Measurements from ENCODE around the gene HEYL.
"Not testable (repeated sequence)": the region's sequence is repeated elsewhere in the genome, so short reads cannot be mapped to it uniquely, and the experiment has no call there.

Gene HEYL

DNA sequence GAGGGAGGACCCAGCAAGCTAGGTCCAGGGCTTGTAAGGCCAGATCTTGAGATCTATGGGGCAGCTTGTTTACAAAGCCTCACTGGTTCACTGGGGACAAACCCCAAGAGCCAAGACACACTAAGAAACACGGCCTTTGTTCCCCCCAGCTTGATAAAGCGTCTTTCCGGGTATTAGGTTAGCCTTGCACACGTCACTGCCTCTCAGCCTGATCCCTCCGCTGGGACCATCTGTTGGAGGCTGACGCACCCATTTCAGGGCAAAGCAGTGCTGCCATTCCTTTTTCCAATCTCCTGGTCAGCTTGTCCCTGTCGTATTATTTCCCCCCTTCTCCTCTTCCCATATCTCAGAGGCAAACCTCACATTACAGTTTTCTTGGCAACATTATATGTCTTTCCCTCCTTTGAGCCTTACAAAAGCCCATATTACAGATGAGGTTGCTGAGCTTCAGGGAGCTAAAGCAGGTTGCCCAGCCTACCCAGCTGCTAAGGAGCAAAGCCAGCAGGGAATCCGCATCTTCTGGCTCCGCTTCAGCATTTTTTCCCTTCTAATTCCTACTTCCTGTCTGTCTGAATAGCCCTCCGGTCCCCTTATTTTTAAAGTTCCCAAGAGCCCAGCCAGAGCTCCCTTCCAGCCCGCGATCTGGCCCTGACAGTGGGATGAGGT, 4.1 kb downstream of the HEYL start:
- DNase-seq = no peak

- DNase-seq = no peak
Measured at GRCh38 chr1:39633422-39633821, 6.0 kb downstream of the HEYL start.

DNA sequence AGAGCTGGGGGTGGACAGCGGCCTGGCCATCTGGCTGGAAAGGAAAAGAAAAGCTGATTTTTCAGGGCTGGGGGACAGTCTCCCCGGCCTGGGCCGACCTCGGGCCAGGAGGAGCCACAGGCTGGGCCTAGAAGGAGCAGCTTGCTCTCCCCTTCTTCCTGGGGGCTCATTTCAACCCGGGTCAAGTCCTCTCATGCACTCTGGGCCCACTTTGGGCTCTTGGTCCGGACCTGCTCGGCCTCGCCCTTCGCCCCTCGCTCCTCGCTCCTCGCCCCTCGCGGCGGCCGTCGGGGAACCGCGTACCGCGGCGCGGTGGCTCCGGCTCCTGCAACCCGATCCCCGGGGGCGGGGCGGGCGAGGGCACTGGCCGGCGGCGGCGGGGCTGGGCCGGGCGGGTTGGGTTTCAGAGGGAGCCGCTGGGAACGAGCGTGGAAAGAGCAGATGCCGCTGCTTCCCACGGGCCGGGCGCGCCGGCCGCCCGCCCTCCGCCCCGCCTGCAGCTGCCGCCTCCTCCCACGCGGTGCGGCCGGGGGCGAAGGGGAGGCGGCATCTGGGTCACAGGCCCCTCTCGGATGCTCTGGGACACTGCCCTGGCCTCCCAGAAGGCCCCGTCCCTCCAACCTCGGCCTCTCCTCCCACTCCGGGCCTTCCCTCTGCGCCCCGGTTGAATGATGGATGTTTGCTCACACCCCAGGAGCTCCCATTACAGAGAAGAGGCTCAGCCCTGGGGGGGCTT, 6.6 kb downstream of the HEYL start:
- DNase-seq = no peak

GRCh38 chr1:39632323-39632681, 7.1 kb downstream of the HEYL start:
- DNase-seq = no peak

DNA sequence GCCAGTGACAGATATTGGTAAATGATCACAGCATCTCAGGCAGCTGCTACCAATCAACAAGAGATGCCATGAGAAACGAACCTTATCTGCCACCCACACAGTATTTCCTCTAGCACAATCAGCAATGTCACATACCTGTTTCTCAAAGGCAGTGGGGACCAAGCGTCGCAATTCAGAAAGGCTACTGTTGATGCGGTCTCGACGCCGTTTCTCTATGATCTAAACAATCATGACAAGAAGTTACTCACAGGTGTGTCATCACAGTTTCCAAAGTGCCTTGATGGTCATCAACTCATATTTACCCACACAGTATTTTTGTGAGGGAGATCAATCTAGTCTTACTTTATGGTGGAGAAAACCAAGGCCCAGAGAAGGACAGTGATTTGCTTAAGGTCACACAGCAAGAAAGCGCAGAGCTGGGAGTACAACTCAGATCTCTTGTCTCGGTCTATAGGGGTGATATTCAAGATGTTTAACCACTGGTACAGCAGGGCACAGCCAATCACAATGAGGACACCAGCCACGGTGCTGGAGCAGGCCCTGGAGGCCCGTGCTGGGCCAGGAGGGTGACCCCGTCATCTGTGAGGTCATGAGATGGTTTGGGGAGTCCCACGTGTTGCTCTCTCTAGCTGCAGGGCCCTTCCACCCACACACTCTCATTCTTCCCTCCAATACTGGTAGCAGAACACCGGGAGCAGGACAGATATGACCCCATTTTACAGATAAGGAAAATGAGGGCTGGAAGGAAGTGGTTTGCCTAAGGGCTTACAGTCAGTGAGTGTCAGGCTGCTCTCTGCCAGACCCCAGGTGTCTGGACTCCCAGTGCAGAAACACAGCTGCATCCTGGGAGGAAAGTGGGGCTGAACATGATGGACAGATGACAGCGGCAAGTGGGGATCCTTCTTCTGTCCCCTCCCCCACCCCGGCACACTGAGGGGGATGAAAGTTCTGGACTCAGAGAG, 7.8 kb downstream of the HEYL start:
- no peak for DNase-seq

- DNase-seq = no peak
Measured at GRCh38 chr1:39628807-39629350, 10.6 kb downstream of the HEYL start.

- no peak for DNase-seq
Measured at GRCh38 chr1:39626646-39627045, 12.8 kb downstream of the HEYL start.

- no peak for DNase-seq
Measured at GRCh38 chr1:39625462-39626273, 13.8 kb downstream of the HEYL start.

DNA sequence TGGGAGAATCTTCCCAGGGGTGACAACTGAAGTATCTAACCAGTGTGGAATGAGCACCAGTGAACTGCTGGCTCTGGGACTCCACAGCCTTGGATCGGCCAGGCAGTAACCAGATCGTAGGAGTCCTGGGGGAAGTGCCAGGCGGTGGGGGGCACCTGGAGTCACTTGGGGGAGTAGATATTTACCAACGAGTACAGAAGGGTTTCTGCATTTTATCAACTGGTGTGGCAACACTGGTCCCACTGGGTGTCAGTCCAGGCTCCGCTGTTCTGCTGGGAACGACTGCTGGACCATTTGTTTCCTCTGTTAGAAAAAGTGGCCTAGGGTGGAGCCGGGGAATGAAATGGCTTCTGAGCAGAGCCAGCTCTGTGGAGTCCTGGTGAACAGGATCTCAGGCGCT, 14.4 kb downstream of the HEYL start:
- DNase-seq = no peak

- no peak for DNase-seq
Measured at GRCh38 chr1:39623053-39623452, 16.4 kb downstream of the HEYL start.

DNA sequence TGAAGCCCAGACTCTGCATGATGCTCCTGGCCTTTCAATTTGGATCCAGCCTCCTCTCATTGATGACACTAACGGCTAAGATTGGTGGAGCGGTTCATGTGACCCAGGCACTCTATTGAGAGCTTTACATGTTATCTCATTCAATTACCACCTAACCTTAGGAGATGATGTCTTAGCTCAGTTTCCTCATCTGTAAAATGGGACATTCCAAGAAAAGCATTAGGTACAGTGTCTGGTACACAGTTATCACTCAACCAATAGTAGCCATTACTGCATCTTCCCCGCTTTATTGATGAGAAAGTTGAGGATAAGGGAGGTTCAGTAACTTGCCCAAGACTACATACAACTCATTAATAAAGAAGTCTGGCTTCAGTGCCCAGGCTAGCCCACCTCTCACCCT, 17.0 kb downstream of the HEYL start:
- DNase-seq = no peak

DNA sequence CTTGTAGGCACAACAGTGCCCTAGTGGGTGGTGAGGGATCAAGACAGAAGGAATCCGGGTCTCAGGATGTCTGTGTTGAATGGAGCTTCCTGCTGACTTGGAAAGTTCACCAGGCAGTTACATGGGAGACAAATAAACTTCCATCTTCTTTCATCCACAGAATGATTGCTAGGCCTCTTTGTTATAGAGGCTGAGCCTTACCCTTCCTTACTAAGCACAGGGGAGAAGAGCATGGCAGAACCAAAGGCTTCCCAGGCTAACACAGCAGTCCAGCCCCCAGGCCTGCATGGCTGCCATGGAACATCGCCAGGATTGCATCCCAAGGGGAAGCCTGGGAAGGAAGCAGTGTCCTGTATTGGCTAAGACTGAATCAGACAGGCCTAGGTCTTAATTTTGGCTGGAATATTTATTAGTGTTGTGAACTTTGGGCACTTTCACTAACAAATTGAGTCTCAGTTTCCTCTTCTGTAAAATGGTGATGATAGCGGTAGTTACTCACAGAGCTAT, 18.7 kb downstream of the HEYL start:
- DNase-seq = no peak

- no peak for DNase-seq
Measured at GRCh38 chr1:39617488-39618049, 21.9 kb downstream of the HEYL start.

DNA sequence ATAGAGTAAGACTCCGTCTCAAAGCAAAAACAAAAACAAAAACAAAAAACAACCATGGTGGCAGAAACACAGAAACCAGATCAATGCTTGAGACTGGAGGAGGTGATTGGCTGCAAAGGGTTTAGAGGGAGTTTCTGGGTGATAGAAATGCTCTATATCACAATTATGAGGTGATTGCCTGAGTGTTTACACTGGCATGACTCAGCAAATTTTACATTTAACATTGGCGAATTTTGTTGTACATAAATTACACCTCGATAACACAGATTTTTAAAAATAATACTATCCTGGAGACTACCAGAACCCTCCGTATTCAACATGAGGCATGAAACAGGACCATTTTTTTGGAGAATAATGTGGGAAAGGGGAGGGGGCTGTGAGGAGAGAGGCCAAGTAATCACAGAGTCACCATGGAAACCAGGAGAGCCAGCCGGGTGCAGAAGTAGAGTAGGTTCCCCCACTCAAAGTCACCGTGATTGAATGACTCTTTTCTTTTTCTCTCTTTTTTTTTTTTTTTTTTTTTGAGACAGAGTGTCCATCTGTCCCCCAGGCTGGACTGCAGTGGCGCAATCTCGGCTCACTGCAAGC, 24.3 kb downstream of the HEYL start:
- no peak for DNase-seq

DNA sequence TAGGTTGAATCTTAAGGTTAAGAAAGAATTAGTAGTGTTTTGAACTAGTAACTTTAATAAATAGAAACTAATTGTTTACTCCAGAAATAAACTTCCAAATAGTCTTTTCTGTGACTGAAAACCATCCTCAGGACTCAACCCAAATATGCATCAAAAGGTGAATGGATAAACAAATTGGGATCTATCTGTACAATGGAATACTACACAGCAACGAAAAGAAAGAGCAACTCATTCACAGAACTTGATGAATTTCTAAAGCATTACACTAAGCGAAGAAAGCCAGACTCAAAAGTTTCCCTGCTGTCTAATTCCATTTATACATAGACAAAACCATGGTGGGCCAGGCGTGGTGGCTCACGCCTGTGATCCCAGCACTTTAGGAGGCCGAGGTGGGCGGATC, 25.0 kb downstream of the HEYL start:
- no peak for DNase-seq

DNA sequence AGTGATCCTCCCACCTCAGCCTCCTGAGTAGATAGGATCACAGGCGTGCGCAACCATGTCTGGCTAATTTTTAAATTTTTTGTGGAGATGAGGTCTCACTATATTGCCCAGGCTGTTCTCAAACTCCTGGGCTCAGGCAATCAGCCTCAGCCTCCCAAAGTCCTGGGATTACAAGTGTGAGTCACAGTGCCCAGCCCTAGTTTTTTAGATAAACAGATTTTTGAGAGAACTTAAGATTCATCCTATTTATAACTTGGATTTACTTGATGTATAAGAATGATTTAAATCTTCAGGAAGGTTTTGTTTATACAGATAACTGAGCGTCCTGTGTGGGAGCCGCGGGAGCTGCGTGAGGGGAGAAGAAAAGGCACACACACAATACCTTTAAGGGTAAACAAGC, 26.2 kb downstream of the HEYL start:
- no peak for DNase-seq

DNA sequence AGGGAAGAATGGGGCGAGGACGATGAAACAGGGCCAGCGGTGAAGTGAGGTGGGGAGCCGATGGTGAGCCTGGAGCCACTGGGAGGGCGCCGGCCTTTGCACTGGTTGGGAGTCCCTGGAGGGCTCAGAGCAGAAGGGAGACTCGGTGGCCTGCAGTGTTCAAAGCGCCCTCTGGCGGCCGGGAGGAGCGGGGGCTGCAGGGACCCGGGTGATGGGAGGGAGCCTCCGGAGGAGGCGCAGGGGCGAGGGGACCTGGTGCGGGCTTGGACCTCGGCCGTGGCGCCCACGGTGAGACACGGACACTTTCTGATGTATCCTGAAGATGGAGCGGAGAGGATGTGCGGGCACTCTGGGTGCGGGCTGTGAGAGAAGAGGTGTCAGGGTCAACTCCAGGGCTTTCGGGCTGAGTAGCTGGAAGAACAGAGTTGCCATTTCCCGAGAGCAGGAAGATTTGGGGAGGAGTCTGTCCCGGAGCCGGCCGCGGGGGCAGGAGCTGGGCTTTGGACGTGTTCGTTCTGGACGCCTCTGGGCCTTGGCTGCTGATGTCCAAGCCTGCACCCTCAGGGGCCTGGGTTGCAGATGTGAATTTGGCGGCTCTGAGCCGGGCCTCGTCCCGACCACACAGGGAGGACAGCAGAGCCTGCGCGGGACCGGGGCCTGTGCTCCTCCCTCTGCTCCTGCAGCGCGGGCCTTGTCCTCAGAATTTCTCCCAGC, 29.7 kb downstream of the HEYL start:
- peak; percentile 79 for DNase-seq

- no peak for DNase-seq
Measured at GRCh38 chr1:39608921-39609320, 30.5 kb downstream of the HEYL start.

DNA sequence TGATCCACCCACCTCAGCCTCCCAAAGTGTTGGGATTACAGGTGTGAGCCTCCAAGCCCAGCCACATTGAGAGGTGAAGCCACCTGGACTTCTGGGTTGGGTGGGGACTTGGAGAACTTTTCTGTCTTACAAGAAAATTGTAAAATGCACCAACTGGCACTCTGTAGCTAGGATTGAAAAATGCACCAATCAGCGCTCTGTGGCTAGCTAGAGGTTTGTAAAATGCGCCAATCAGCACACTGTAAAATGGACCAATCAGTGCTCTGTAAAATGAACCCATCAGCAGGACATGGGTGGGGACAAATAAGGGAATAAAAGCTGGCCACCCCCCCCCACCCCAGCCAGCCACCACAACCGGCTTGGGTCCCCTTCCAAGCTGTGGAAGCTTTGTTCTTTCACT, 35.8 kb downstream of the HEYL start:
- DNase-seq = not testable (repeated sequence)

DNA sequence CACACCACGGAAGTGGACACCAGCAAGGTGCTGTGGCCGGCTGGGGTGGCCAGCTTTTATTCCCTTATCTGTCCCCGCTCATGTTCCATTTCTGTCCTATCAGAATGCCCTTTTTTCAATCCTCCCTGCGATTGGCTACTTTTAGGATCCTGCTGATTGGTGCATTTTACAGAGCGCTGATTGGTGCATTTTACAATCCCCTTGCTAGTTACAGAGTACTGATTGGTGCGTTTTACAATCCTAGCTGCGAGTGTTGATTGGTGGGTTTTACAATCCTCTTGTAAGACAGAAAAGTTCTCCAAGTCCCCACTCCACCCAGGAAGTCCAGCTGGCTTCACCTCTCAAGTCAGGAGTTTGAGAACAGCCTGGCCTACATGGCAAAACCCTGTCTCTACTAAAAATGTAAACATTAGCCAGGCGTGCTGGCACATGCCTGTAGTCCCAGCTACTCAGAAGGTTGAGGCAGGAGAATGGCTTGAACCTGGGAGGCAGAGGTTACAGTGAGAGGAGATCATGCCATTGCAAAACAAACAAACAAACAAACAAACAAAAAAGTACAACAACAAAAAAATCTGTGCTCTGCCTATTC, 37.7 kb downstream of the HEYL start:
- DNase-seq = not testable (repeated sequence)
